OCI-M2 (cell line): Measurements from ENCODE around the gene TMEM235.
"Not testable (repeated sequence)": the region's sequence is repeated elsewhere in the genome, so short reads cannot be mapped to it uniquely, and the experiment has no call there.

ENCODE experiments used
- DNase-seq: peaks from one replicate; lab custom pipeline; 2025; ENCODE audit not compliant: unreplicated experiment; lab: John Stamatoyannopoulos, UW

Gene TMEM235

DNA sequence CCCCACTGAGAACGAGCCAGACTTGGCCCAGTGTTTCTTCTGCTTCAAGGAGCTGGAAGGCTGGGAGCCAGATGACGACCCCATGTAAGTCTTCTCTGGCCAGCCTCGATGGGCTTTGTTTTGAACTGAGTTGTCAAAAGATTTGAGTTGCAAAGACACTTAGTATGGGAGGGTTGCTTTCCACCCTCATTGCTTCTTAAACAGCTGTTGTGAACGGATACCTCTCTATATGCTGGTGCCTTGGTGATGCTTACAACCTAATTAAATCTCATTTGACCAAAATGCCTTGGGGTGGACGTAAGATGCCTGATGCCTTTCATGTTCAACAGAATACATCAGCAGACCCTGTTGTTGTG is 16.7 kb upstream of the TMEM235 start:
- no peak for DNase-seq

- no peak for DNase-seq
Observed at GRCh38 chr17:78219396-78220150, 11.9 kb upstream of the TMEM235 start.

DNA sequence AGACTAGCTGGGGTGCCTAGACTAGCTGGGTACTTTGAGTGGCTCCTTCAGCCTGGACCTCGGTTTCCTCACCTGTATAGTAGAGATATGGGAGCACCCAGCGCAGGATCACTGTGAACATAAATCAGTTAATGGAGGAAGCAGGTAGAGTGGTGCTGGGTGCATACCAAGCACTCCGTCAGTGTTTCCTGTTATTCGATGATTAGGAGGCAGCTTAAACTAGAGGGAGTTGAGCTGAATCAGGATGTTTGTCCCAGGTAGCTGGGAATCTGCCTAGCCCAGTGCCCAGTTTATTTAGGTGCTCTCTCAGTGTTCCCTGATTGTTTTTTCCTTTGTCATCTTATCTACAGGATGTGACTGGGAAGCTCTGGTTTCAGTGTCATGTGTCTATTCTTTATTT is 8.4 kb upstream of the TMEM235 start:
- DNase-seq, result no peak

DNA sequence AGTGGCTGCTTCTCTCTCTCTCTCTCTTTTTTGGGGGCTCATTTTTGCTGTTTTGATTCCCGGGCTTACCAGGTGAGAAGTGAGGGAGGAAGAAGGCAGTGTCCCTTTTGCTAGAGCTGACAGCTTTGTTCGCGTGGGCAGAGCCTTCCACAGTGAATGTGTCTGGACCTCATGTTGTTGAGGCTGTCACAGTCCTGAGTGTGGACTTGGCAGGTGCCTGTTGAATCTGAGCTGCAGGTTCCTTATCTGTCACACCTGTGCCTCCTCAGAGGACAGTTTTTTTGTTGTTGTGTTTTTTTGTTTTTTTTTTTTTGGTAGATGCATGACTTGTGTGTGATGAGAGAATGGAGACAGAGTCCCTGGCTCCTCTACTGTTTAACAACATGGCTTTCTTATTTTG is 7.7 kb upstream of the TMEM235 start:
- no peak for DNase-seq

DNA sequence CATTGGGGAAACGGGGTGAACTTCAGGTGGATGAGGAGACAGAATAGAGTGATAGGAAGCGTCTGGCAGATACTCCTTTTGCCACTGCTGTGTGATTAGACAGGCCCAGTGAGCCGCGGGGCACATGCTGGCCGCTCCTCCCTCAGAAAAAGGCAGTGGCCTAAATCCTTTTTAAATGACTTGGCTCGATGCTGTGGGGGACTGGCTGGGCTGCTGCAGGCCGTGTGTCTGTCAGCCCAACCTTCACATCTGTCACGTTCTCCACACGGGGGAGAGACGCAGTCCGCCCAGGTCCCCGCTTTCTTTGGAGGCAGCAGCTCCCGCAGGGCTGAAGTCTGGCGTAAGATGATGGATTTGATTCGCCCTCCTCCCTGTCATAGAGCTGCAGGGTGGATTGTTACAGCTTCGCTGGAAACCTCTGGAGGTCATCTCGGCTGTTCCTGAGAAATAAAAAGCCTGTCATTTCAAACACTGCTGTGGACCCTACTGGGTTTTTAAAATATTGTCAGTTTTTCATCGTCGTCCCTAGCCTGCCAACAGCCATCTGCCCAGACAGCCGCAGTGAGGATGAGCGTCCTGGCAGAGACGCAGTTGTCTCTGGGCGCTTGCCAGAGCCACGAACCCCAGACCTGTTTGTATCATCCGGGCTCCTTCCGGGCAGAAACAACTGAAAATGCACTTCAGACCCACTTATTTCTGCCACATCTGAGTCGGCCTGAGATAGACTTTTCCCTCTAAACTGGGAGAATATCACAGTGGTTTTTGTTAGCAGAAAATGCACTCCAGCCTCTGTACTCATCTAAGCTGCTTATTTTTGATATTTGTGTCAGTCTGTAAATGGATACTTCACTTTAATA is 7.0 kb upstream of the TMEM235 start:
- DNase-seq, result no peak

GRCh38 chr17:78225088-78225865 is 6.2 kb upstream of the TMEM235 start:
- no peak for DNase-seq

GRCh38 chr17:78226055-78226758 is 5.2 kb upstream of the TMEM235 start:
- DNase-seq, result no peak

DNA sequence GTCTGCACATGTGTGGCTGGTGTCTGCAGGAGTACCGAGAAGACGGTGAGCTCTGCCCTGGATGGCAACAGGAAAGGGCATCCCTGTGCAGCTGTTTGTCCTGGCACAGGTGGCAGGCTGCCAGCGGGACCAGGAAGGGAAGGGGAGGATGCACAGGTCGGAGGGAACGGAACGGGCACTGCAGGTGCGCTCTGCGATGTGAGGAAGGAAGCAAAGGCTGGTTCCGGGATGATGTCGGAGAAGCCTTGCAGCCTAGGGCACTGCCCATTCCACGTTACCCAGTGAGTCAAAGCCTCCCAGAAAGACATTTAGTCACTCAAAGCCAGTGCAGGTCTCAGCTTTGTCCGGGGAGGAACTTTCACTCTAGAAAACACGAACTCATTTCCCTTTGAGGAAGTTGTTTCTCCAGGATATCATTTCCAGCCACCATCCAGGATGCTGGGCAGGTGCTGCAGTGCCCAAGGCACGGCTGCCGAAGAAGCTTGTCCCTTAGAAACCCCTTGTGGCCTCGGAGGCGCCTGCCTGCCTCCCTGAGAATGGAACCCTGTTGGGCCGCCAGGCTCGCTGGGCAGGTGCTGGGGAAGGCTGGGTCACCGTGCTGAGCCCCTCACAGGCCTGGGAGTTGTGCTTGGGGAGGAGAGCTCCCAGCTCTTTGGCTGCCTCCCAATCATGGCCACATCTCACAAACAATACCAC is 4.5 kb upstream of the TMEM235 start:
- no peak for DNase-seq

GRCh38 chr17:78227455-78227916 is 3.9 kb upstream of the TMEM235 start:
- no peak for DNase-seq

GRCh38 chr17:78228176-78228575 is 3.3 kb upstream of the TMEM235 start:
- DNase-seq, result no peak

GRCh38 chr17:78230252-78230962 is 1.0 kb upstream of the TMEM235 start:
- no peak for DNase-seq

GRCh38 chr17:78231991-78232858 is 794 bp downstream of the TMEM235 start:
- no peak for DNase-seq

DNA sequence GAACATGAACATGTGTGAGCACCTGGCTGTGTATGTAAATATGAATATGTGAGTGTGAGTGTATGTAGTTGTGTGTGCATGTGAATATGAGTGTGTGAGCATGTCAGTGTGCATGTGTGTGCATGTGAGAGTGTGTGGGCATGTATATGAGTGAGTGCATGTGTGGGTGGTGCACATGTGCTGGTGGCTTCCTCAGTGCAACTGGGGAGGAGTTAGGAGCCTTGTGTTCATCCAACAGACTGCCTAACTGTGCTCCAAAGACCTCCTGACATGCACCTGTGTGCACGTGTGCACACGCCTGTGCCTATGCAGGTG is 1.4 kb downstream of the TMEM235 start:
- DNase-seq, result no peak

DNA sequence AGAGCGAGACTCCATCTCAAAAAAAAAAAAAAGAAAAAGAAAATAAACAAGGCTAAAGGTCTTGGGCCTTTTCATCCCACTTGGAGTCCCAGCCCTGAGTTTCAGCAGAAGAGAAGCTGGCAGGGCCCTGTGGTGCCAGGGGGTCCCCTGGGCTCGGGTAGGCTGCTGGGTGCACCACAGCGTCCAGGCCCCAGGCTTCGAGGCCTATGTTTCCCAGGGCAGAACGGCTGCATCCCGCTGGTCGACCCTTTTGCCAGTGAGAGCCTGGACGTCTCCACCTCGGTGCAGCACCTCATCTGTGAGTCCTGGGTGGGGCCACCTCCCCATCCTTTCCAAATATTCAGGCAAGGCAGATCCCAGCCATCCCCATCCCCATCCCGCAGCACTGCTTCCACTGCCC is 2.2 kb downstream of the TMEM235 start:
- DNase-seq, result no peak

DNA sequence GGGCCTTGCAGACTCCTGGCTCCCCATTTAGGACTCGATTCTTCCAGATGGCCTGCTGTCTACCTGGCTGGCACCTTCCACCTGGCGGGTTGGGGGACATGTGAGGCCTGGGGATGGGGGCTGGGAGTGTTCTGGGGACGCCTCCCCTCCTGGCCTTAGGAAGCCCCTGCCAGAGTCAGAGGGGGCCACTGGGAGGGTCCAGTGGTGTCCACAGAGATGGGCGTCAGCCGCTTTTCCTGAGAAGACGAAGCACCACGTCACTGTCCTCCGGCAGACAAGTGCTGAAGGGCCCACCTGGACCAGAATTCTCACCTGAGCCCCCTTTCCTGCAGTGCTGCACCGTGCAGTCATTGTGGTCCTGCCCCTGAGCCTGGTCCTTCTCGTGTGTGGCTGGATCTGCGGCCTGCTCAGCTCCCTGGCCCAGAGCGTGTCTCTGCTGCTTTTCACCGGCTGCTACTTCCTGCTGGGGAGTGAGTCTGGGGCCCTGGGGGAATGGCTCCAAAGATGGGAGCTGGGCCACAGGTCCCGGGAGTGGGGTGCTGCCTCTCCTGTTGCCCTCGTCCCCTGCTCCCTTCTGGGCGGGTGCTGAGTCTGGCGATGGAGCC is 2.9 kb downstream of the TMEM235 start:
- DNase-seq, result no peak

GRCh38 chr17:78235022-78235421 is 3.6 kb downstream of the TMEM235 start:
- DNase-seq, result not testable (repeated sequence)

DNA sequence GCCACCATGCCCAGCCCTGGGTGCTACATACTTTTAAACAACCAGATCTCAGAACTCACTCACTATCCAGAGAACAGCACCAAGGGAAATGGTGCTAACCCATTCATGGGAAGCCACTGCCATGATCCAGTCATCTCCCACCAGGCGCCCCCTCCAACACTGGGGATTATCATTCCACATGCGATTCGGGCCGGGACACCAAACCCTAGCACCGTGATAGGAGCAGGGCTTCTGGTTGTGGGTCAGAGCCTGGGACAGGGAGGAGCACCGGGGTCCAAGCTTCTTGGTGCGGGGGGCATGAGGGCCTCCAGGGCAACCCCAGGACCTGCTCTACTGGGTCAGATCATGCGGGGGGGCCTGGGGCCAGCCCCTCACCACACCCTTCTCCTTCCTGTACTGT is 4.5 kb downstream of the TMEM235 start:
- no peak for DNase-seq

GRCh38 chr17:78236362-78237127 is 5.1 kb downstream of the TMEM235 start:
- DNase-seq, result no peak
